HL-60/S4 (cell line): ENCODE data around the gene RAD51B.
"Not testable (repeated sequence)": the region's sequence is repeated elsewhere in the genome, so short reads cannot be mapped to it uniquely, and the experiment has no call there.

Source experiments
- in situ Hi-C: fragments of 300-500 bp; cut with MboI; formaldehyde crosslinking; loops from 2 replicates; pipeline ENCODE4 v1.14.3; 2022; ENCODE audit warnings: low sequenced_read_pairs

RAD51B gene

GRCh38 chr14:67942080-67942710 lies 122.6 kb downstream of the RAD51B start:
- in situ Hi-C loops, result loop anchor here (10.0 kb wide), 1 partner anchor 873 kb away; no protein-coding TSS in a partner anchor

- in situ Hi-C loops, result loop anchor here (10.0 kb wide), 1 partner anchor 871 kb away; no protein-coding TSS in a partner anchor
Observed at GRCh38 chr14:67943947-67944346, 124.4 kb downstream of the RAD51B start.

- in situ Hi-C loops, result loop anchor here (10.0 kb wide), 1 partner anchor 870 kb away; no protein-coding TSS in a partner anchor
Observed at GRCh38 chr14:67944605-67945004, 125.0 kb downstream of the RAD51B start.

- in situ Hi-C loops, result loop anchor here (10.0 kb wide), 1 partner anchor 865 kb away; no protein-coding TSS in a partner anchor
Observed at GRCh38 chr14:67949771-67950170, 130.2 kb downstream of the RAD51B start.

- in situ Hi-C loops, result no loop called here
Observed at GRCh38 chr14:67950386-67950785, 130.8 kb downstream of the RAD51B start.

- in situ Hi-C loops, result no loop called here
Observed at GRCh38 chr14:67951529-67952135, 132.1 kb downstream of the RAD51B start.

- in situ Hi-C loops, result no loop called here
Observed at GRCh38 chr14:67952381-67952780, 132.8 kb downstream of the RAD51B start.

- in situ Hi-C loops, result no loop called here
Observed at GRCh38 chr14:67952786-67953185, 133.2 kb downstream of the RAD51B start.

- in situ Hi-C loops, result no loop called here
Observed at GRCh38 chr14:67955261-67955660, 135.7 kb downstream of the RAD51B start.

GRCh38 chr14:67957946-67958345 lies 138.4 kb downstream of the RAD51B start:
- in situ Hi-C loops, result no loop called here

- in situ Hi-C loops, result no loop called here
Observed at GRCh38 chr14:67961676-67962075, 142.1 kb downstream of the RAD51B start.

- in situ Hi-C loops, result no loop called here
Observed at GRCh38 chr14:67962215-67962644, 142.7 kb downstream of the RAD51B start.

- in situ Hi-C loops, result no loop called here
Observed at GRCh38 chr14:67963545-67963944, 144.0 kb downstream of the RAD51B start.

GRCh38 chr14:67963960-67964812 lies 144.6 kb downstream of the RAD51B start:
- in situ Hi-C loops, result no loop called here

GRCh38 chr14:67965696-67966095 lies 146.1 kb downstream of the RAD51B start:
- in situ Hi-C loops, result no loop called here

GRCh38 chr14:67967206-67967605 lies 147.6 kb downstream of the RAD51B start:
- in situ Hi-C loops, result no loop called here

- in situ Hi-C loops, result not testable (repeated sequence)
Observed at GRCh38 chr14:67967970-67968369, 148.4 kb downstream of the RAD51B start.

GRCh38 chr14:67970923-67971322 lies 151.3 kb downstream of the RAD51B start:
- in situ Hi-C loops, result no loop called here

- in situ Hi-C loops, result no loop called here
Observed at GRCh38 chr14:67971627-67972625, 152.3 kb downstream of the RAD51B start.

GRCh38 chr14:67973436-67973835 lies 153.9 kb downstream of the RAD51B start:
- in situ Hi-C loops, result no loop called here
